ENCODE results near the gene SERPINA3. TPM values are rescaled to one million over a fixed set of nuclear protein-coding genes. Genes with fewer than 3 reads are reported as not detected.
"Not testable (repeated sequence)": the region's sequence is repeated elsewhere in the genome, so short reads cannot be mapped to it uniquely, and the experiment has no call there.

SERPINA3 gene
- total and polyA plus RNA-seq, 2 donors (not counting 1 experiment from before 2014, with no cell fraction given), result not detected

- intact Hi-C loops (cut with micrococcal nuclease), result no loop called here
- CTCF ChIA-PET, result no interaction called here
Measured at GRCh38 chr14:94636744-94637412, 24.7 kb downstream of the SERPINA3 start.

GRCh38 chr14:94637814-94638213 is 25.6 kb downstream of the SERPINA3 start:
- H3K27me3 ChIP-seq (replicated peaks in 1 of 4; ENCODE audit: control extremely low read depth in 1 of 4, control insufficient read depth in 3 of 4, insufficient read depth in 4 of 4, low read length in 3 of 4); H3K27ac ChIP-seq (ENCODE audit: low read length in 2 of 2); H3K36me3 ChIP-seq (replicated peaks in 1 of 2; ENCODE audit: control extremely low read depth in 1 of 2, control insufficient read depth in 1 of 2, extremely low read depth in 1 of 2, insufficient read depth in 2 of 2, low read length in 1 of 2); POLR2A ChIA-PET; H3K4me1 ChIP-seq (ENCODE audit: control insufficient read depth in 2 of 2, insufficient read depth in 2 of 2, low read length in 2 of 2); H3K4me3 Mint-ChIP-seq; H3K27me3 Mint-ChIP-seq; ATAC-seq (ENCODE audit: low read depth); H2AFZ ChIP-seq (ENCODE audit: insufficient read depth, low read depth, low read length, poor library complexity, severe bottlenecking); H3K9me3 Mint-ChIP-seq (ENCODE audit: insufficient read depth); H3K4me1 Mint-ChIP-seq; CTCF ChIA-PET; H3K9ac ChIP-seq (ENCODE audit: low read length); H3K79me2 ChIP-seq (ENCODE audit: control insufficient read depth, insufficient read depth, low read length); H3K27ac Mint-ChIP-seq; H3K4me2 ChIP-seq (replicated peaks; ENCODE audit: low read depth, low read length, poor library complexity, severe bottlenecking); H3K4me3 ChIP-seq (ENCODE audit: control extremely low read depth in 1 of 5, extremely low read depth in 1 of 5, insufficient read depth in 1 of 5, low read depth in 2 of 5, low read length in 4 of 5); H4K20me1 ChIP-seq (ENCODE audit: control insufficient read depth, insufficient read depth, low read length, poor library complexity, severe bottlenecking); intact Hi-C loops (cut with micrococcal nuclease); DNase-seq: not testable (repeated sequence)
- H3K9me3 ChIP-seq (ENCODE audit: control extremely low read depth in 1 of 3, control insufficient read depth in 2 of 3, insufficient read depth in 1 of 3, low read length in 2 of 3), result peaks cover 0 to 21% (median 0%) of the 10 kb centered on the region in 3 donors
- WGBS (ENCODE audit: insufficient coverage), result 95% methylated on average over 7 of the region's 8 CpGs

More at GRCh38 chr14:94636744-94637412, 24.7 kb downstream of the SERPINA3 start:
- DNase-seq (no peak), ATAC-seq (ENCODE audit: low read depth) (no peak)
- H3K4me2 ChIP-seq (replicated peaks; ENCODE audit: low read depth, low read length, poor library complexity, severe bottlenecking), result no peak overlapping the region
- H4K20me1 ChIP-seq (ENCODE audit: control insufficient read depth, insufficient read depth, low read length, poor library complexity, severe bottlenecking), result no peaks in the 10 kb centered on the region
- H3K27ac ChIP-seq (ENCODE audit: low read length in 2 of 2), result no peak overlapping the region
- WGBS (ENCODE audit: insufficient coverage), result no CpG with 5 or more reads among the region's 2 CpGs
- no peak overlapping the region for H3K4me3 ChIP-seq (ENCODE audit: control extremely low read depth in 1 of 5, extremely low read depth in 1 of 5, insufficient read depth in 1 of 5, low read depth in 2 of 5, low read length in 4 of 5)
- Mint-ChIP-seq H3K4me3 (no peak overlapping the region), H3K9me3 (ENCODE audit: insufficient read depth) (no peaks in the 10 kb centered on the region), H3K27me3 (peaks cover 9% of the 10 kb centered on the region), H3K4me1 (no peaks in the 10 kb centered on the region), H3K27ac (no peak overlapping the region)
- TF ChIP-seq EZH2 (IDR thresholded peaks at IDR 0.05; ENCODE audit: borderline replicate concordance, insufficient read depth, low read depth, low read length, poor library complexity, severe bottlenecking) (no peak), CTCF (IDR thresholded peaks at IDR 0.05) (no peak)
- POLR2A ChIA-PET, result no interaction called here
- H3K79me2 ChIP-seq (ENCODE audit: control insufficient read depth, insufficient read depth, low read length), result no peaks in the 10 kb centered on the region
- H3K36me3 ChIP-seq (replicated peaks in 1 of 2; ENCODE audit: control extremely low read depth in 1 of 2, control insufficient read depth in 1 of 2, extremely low read depth in 1 of 2, insufficient read depth in 2 of 2, low read length in 1 of 2), result no peaks in the 10 kb centered on the region
- no peak overlapping the region for H2AFZ ChIP-seq (ENCODE audit: insufficient read depth, low read depth, low read length, poor library complexity, severe bottlenecking)
- H3K27me3 ChIP-seq (replicated peaks in 1 of 4; ENCODE audit: control extremely low read depth in 1 of 4, control insufficient read depth in 3 of 4, insufficient read depth in 4 of 4, low read length in 3 of 4), result no peaks in the 10 kb centered on the region
- no peaks in the 10 kb centered on the region for H3K4me1 ChIP-seq (ENCODE audit: control insufficient read depth in 2 of 2, insufficient read depth in 2 of 2, low read length in 2 of 2)
- peaks cover 0 to 25% (median 0%) of the 10 kb centered on the region in 3 donors for H3K9me3 ChIP-seq (ENCODE audit: control extremely low read depth in 1 of 3, control insufficient read depth in 2 of 3, insufficient read depth in 1 of 3, low read length in 2 of 3)
- H3K9ac ChIP-seq (ENCODE audit: low read length), result no peak overlapping the region
